WI38 (cell line): ENCODE data around the gene DPH6.

ENCODE experiments used
- H3K4me3 ChIP-seq: 2 replicates; pipeline ENCODE4 v1.5.1; 2011; ENCODE audit warnings: low read depth, mild to moderate bottlenecking, control low read depth, low read length
- CTCF ChIP-seq: IDR thresholded peaks from 2 replicates; pipeline ENCODE4 v1.5.1; 2012; ENCODE audit warnings: low read depth, mild to moderate bottlenecking, control low read depth, low read length

DPH6 gene

GRCh38 chr15:35479423-35479822, 66.5 kb downstream of the DPH6 start:
- TF ChIP-seq CTCF: no peak
- no peak overlapping the region for H3K4me3 ChIP-seq

GRCh38 chr15:35477312-35478262, 68.4 kb downstream of the DPH6 start:
- no peak overlapping the region for H3K4me3 ChIP-seq
- no peak for TF ChIP-seq CTCF

- H3K4me3 ChIP-seq: no peak overlapping the region
- no peak for TF ChIP-seq CTCF
Measured at GRCh38 chr15:35471024-35471423, 74.9 kb downstream of the DPH6 start.

- no peak overlapping the region for H3K4me3 ChIP-seq
- no peak for TF ChIP-seq CTCF
Measured at GRCh38 chr15:35470441-35470840, 75.5 kb downstream of the DPH6 start.

- H3K4me3 ChIP-seq: no peak overlapping the region
- no peak for TF ChIP-seq CTCF
Measured at GRCh38 chr15:35466476-35466875, 79.5 kb downstream of the DPH6 start.

- TF ChIP-seq CTCF: no peak
- no peak overlapping the region for H3K4me3 ChIP-seq
Measured at GRCh38 chr15:35465783-35466182, 80.2 kb downstream of the DPH6 start.

GRCh38 chr15:35460616-35461015, 85.3 kb downstream of the DPH6 start:
- no peak overlapping the region for H3K4me3 ChIP-seq
- TF ChIP-seq CTCF: no peak
